Chondrocyte (in vitro differentiated cells): ENCODE data around the gene PGR. TPM values are rescaled to one million over a fixed set of nuclear protein-coding genes. Genes with fewer than 3 reads are reported as not detected.

Source experiments
- DNase-seq: peaks from one replicate; pipeline ENCODE4 v3.0.0; 2021; ENCODE audit warnings: mixed read lengths, low spot score
- H3K27ac Mint-ChIP-seq: one replicate; pipeline ENCODE4 v1.8.0; 2021; ENCODE audit warnings: mild to moderate bottlenecking, moderate library complexity, mixed read lengths; ENCODE audit not compliant: unreplicated experiment
- H3K27me3 Mint-ChIP-seq: 2 replicates; pipeline ENCODE4 v1.8.0; 2021; ENCODE audit warnings: low read depth, mixed read lengths
- H3K36me3 Mint-ChIP-seq: 2 replicates; pipeline ENCODE4 v1.8.0; 2021; ENCODE audit warnings: low read depth, mixed read lengths
- H3K4me1 Mint-ChIP-seq: 2 replicates; pipeline ENCODE4 v1.8.0; 2021; ENCODE audit warnings: low read depth, mild to moderate bottlenecking, mixed read lengths
- H3K4me3 Mint-ChIP-seq: one replicate; pipeline ENCODE4 v1.8.0; 2021; ENCODE audit warnings: mild to moderate bottlenecking, moderate library complexity, mixed read lengths; ENCODE audit not compliant: unreplicated experiment
- H3K9me3 Mint-ChIP-seq: 2 replicates; pipeline ENCODE4 v1.8.0; 2021; ENCODE audit warnings: low read depth, mixed read lengths
- CTCF ChIP-seq: fragments of 200-600 bp; sonication (generic); IDR thresholded peaks from 2 replicates; pipeline ENCODE4 v1.5.0; 2021; ENCODE audit warnings: antibody characterized with exemption, mild to moderate bottlenecking, moderate library complexity
- total RNA-seq: library from RNA; stranded (reverse); gene quantifications from 3 replicates; pipeline ENCODE4 v1.2.1, GENCODE V29; 2021

The PGR gene
- total RNA-seq, 1 donor from 2014 or later, result not detected

- Mint-ChIP-seq H3K27me3 (peaks cover 20% of the 10 kb centered on the region), H3K36me3 (peaks cover 4% of the 10 kb centered on the region), H3K4me1 (no peaks in the 10 kb centered on the region), H3K4me3 (no peak overlapping the region), H3K27ac (no peak overlapping the region), H3K9me3 (peaks cover 8% of the 10 kb centered on the region)
- no peak for DNase-seq
- no peak for TF ChIP-seq CTCF
These were observed 84.2 kb downstream of the PGR start for GRCh38 chr11:101045415-101045814.

- Mint-ChIP-seq H3K27ac (no peak overlapping the region), H3K4me3 (no peak overlapping the region), H3K36me3 (peaks cover 4% of the 10 kb centered on the region), H3K4me1 (no peaks in the 10 kb centered on the region), H3K27me3 (peaks cover 26% of the 10 kb centered on the region), H3K9me3 (peaks cover 8% of the 10 kb centered on the region)
- DNase-seq, result no peak
- TF ChIP-seq CTCF, result no peak
These were observed 85.7 kb downstream of the PGR start for GRCh38 chr11:101043940-101044339.

- Mint-ChIP-seq H3K27ac (no peak overlapping the region), H3K4me3 (no peak overlapping the region), H3K27me3 (peaks cover 39% of the 10 kb centered on the region), H3K4me1 (no peaks in the 10 kb centered on the region), H3K9me3 (peaks cover 2% of the 10 kb centered on the region), H3K36me3 (no peaks in the 10 kb centered on the region)
- TF ChIP-seq CTCF, result no peak
- DNase-seq, result no peak
These were observed 93.7 kb downstream of the PGR start for GRCh38 chr11:101035872-101036271.

GRCh38 chr11:101034076-101034475 is 95.5 kb downstream of the PGR start:
- Mint-ChIP-seq H3K4me3 (no peak overlapping the region), H3K9me3 (no peaks in the 10 kb centered on the region), H3K4me1 (peaks cover 15% of the 10 kb centered on the region), H3K36me3 (no peaks in the 10 kb centered on the region), H3K27me3 (peaks cover 32% of the 10 kb centered on the region), H3K27ac (no peak overlapping the region)
- no peak for DNase-seq
- no peak for TF ChIP-seq CTCF

- Mint-ChIP-seq H3K27me3 (peaks cover 33% of the 10 kb centered on the region), H3K4me1 (peaks cover 15% of the 10 kb centered on the region), H3K27ac (no peak overlapping the region), H3K4me3 (no peak overlapping the region), H3K9me3 (no peaks in the 10 kb centered on the region), H3K36me3 (no peaks in the 10 kb centered on the region)
- TF ChIP-seq CTCF, result no peak
- no peak for DNase-seq
These were observed 96.6 kb downstream of the PGR start for GRCh38 chr11:101032991-101033390.
